GM13977 (cell line): Measurements from ENCODE around the gene AASDHPPT.

Experiments
- DNase-seq: peaks from one replicate; pipeline ENCODE4 v3.0.0; 2012; ENCODE audit warnings: low spot score
- in situ Hi-C: fragments of 300-500 bp; cut with MboI; formaldehyde crosslinking; loops from one replicate; pipeline ENCODE4 v1.12.0; 2022; ENCODE audit warnings: low sequenced_read_pairs, low pct_unique_long_range_greater_than_20kb, mixed read lengths, inconsistent platforms; ENCODE audit not compliant: unreplicated experiment
- TF ChIP-seq, protein P1 (sequence below): IDR thresholded peaks from 2 replicates; pipeline ENCODE4 v1.5.1; 2012; ENCODE audit warnings: mild to moderate bottlenecking, control low read depth; ENCODE audit not compliant: insufficient read depth; ENCODE audit errors: extremely low read depth, missing control alignments

The AASDHPPT gene

DNA sequence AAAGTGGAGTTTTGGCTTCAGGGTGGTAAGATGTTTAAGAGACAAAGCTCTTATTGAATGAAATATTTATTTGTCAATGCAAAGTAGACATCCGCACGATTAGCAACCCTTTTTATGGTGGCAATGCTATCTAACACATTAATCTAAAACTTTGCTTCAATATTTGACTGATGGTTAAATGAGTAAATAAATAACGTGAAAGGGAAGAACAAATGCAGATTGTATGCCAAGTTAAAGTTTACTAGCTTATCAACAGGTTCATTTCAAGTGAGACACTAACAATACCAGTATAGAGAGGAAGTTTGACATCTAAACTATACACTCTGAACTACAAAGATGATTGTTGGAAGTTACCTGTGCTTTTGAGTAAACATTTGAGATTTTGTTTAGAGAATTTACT, 50.1 kb downstream of the AASDHPPT start:
- TF ChIP-seq, protein P1, sequence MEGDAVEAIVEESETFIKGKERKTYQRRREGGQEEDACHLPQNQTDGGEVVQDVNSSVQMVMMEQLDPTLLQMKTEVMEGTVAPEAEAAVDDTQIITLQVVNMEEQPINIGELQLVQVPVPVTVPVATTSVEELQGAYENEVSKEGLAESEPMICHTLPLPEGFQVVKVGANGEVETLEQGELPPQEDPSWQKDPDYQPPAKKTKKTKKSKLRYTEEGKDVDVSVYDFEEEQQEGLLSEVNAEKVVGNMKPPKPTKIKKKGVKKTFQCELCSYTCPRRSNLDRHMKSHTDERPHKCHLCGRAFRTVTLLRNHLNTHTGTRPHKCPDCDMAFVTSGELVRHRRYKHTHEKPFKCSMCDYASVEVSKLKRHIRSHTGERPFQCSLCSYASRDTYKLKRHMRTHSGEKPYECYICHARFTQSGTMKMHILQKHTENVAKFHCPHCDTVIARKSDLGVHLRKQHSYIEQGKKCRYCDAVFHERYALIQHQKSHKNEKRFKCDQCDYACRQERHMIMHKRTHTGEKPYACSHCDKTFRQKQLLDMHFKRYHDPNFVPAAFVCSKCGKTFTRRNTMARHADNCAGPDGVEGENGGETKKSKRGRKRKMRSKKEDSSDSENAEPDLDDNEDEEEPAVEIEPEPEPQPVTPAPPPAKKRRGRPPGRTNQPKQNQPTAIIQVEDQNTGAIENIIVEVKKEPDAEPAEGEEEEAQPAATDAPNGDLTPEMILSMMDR = no peak
- in situ Hi-C loops = no loop called here
- DNase-seq = no peak

- DNase-seq = no peak
- TF ChIP-seq, protein P1 = no peak
- in situ Hi-C loops = no loop called here
These were observed 51.3 kb downstream of the AASDHPPT start for GRCh38 chr11:106128740-106129139.

DNA sequence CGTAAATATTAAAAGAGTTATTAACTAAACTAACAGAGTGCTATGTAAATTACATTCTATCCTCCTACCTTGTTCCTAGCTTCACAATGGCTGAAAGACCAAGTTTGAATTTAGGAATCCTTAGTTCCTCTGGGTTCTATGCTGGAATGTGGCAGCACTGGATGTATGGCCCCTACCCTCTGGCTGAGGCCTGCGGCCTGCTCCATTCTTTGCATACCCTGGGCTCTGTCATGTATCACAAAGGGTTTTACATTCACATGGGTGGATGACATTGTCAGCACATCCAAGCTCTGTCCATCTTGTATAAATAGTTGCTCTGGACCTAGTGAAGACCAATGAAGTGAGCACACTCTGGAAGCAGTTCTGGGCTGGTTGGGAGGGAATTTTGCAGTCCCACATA, 54.5 kb downstream of the AASDHPPT start:
- no peak for DNase-seq
- in situ Hi-C loops = no loop called here
- TF ChIP-seq, protein P1 = no peak

DNA sequence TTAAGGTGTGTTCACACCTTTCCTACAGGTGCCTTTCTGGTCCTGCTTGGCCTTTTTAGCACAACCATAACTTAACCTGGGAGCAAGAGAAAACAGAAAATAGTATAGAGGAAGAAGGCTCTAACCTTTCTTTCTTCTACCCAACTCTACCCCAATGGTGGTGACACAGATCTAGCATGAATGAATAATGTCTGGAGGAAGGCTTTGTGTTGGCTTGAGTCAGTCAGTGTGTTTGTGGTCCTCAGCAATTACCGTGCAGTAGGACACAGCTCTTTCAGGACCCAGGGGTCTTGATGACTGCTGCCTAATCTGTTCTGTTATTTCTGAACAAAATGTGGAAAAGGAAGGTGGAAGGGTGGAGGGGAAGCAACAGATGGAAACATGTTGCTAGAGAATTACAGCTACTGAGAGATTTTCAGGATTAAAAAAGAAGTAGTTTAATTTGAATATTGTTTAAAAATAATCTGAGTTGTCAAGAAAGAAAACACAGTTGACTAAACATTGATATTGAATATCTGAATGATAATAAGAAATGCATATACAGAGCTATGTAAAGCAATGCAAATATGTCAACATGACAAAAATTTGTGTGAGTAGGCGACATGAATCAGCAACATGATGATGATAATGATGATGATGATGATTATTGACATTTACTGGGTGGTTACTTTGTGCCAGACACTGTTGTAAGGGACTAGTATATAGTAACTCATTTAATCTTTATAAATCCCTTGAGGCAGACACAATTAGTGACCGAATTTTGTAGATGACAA, 55.3 kb downstream of the AASDHPPT start:
- in situ Hi-C loops = no loop called here
- no peak for DNase-seq
- TF ChIP-seq, protein P1 = no peak

GRCh38 chr11:106133529-106133928, 56.1 kb downstream of the AASDHPPT start:
- TF ChIP-seq, protein P1 = peak; percentile 36
- in situ Hi-C loops = no loop called here
- no peak for DNase-seq

DNA sequence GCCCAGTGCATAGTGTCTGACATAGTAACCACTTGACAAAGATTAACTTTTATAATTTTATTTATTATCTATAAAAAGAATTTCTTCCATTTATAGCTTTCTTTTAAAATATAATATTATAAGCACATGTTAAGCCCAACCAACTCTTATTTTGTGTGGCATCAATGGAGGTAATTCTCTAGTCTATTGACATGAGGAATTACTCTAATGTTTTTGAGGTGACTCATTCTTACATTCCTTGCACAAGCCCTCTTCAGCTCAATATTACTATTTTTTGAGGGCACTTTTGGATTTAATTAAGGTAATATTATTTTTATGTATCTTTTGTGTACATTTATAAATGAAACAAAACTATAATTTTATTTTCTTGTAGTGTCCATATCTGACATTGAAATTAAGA, 59.6 kb downstream of the AASDHPPT start:
- no peak for DNase-seq

More for the DNA sequence above, 59.6 kb downstream of the AASDHPPT start:
- in situ Hi-C loops = no loop called here
- TF ChIP-seq, protein P1 = no peak
